ENCODE data around the gene RTN4.
"Not testable (repeated sequence)": the region's sequence is repeated elsewhere in the genome, so short reads cannot be mapped to it uniquely, and the experiment has no call there.

The RTN4 gene

GRCh38 chr2:55063713-55064323 is 13.6 kb upstream of the RTN4 start:
- DNase-seq: no peak

GRCh38 chr2:55063226-55063625 is 13.0 kb upstream of the RTN4 start:
- DNase-seq: no peak

DNA sequence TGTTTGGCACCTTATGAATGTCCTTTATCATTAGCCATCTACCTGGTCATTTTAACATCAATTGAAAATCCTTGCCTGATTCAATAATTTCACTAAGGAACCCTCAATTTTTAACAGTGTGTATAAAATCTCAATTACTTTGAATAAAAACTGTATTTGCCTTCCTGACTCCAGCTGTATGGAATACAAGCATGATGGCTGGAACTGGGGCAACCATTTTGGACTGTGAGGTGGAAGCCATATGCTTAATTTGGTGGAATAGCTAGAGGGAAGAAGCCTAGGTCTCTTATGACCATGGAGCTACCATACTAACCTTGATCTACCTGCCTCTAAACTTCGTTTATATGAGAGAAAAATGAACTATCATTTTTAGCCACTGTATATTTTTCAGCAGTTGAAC is 12.5 kb upstream of the RTN4 start:
- DNase-seq: no peak

GRCh38 chr2:55061523-55062344 is 11.5 kb upstream of the RTN4 start:
- no peak for DNase-seq

DNA sequence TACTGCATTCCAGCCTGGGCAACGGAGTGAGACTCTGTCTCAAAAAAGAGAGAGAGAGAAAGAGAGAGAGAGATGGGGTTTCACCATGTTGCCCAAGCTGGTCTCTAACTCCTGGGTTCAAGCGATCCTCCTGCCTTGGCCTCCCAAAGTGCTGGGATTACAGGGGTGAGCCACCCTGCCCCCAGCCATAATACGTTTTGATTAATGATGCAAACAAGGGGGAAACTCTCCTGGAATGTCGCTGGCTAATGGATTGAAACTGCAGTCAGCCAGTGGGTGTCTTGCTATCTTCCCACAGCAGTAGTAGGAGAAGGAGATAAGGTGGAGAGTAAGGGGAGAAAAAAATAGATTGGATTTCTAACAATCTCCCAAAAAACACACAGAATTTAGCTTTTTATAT is 9.5 kb upstream of the RTN4 start:
- DNase-seq: no peak

DNA sequence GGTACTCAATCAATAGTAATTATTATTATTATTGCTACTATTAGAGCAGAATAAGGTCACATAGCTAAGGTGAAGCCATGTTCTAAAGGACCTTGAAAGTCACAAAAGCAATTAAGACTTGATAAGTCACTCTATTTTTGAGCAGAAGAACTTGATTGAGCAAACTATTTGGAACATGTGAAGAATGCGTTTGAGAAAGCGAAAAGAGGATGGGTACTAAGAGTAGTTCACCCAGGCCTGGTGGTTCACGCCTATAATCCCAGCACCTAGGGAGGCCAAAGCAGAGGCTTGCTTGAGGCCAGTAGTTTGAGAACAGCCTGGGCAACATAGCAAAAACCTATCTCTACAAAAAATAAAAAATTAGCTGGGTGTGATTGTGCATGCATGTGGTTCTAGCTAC is 7.2 kb upstream of the RTN4 start:
- no peak for DNase-seq

DNA sequence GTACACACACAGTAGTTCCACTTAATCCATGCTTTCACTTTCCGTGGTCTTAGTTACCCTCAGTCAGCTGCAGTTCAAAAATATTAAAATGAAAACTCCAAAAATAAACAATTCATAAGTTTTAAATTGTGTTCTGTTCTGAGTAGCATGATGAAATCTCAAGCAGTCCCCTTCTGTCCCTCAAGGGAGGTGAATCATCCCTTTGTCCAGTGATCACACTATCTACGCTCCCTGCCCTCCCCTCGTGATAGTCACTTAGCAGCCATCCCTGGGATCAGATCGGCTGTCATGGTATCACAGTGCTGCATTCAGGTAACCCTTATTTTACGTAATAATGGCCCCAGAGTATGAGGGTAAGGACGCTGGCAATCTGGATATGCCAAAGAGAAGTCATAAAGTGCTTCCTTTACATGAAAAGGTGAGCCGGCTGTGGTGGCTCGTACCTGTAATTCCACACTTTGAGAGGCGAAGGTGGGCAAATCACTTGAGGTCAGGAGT is 5.8 kb upstream of the RTN4 start:
- no peak for DNase-seq

DNA sequence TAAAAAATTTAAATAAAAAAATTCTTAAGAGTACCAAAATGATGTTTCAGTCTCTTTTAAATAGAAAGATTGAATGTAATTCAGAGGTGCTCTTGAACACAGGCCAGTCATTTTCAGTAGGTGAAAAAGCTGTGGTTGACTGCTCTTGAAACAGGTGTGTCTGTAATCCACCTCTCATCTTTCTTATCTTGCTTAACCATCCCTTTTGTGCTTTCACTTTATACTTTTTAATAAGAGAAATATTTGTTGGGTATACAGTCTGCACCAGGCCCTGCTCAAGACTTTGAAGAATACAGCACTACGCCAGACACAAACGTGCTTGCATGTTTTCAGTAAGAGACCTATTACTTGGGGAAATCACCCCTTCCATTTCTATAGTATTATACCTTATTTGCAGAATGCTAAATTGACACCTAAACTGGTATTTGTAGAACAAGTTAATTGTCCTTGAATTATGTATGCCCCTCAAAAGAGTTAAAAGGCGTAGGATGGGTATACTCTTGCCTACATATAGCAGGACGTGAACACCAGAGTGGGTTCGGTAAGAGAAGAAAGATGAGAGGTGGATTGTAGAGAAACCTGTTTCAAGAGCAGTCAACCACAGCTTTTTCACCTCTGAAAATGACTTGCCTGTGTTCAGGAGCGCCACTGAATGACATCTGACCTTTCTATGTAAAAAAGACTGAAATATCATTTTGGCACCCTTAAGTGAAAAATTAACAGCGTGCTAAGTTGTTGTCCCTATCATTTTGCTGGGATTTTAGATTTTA is 4.0 kb upstream of the RTN4 start:
- peak; percentile 13 for DNase-seq

- DNase-seq: not testable (repeated sequence)
These were observed 3.0 kb upstream of the RTN4 start for GRCh38 chr2:55053225-55053624.

DNA sequence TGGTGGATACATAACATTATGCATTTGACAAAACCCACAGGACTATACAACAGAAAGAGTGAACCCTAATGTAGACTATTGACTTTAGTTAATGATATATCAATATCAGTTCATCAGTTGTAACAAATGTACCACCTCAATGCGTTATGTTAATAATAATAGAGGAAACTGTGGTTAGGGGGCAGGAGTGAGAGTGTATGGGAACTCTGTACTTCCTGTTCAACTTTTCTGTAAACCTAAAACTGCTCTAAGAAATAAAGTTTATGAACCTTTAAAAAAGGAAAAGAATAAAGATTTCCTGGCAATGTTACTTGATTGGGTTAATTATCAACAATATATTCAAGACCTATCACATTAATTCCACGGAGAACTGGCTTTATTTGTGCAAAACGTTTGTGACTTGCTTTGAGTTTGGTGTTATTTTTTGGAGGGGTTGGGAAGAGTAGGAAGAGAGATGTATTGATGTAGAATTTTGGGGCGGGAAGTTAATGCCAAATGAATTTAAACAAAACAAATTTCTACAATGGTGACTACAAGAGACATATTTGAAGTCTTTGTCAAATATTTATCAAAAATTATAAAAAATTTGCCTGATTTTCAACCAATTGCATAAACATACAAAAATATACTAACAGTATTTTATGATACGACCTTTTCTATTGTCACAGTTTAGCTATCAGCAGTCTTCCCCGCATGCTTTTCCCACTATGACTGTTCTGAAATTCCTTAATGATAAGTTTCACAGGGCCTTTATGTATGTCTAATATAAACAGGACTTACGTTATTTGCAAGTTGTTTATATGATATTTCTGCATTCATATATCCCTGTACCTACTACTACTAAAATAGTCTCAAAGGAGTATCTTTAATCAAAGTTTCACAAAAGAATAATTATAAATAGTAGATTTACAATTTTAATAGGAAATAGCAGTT is 2.1 kb upstream of the RTN4 start:
- no peak for DNase-seq

DNA sequence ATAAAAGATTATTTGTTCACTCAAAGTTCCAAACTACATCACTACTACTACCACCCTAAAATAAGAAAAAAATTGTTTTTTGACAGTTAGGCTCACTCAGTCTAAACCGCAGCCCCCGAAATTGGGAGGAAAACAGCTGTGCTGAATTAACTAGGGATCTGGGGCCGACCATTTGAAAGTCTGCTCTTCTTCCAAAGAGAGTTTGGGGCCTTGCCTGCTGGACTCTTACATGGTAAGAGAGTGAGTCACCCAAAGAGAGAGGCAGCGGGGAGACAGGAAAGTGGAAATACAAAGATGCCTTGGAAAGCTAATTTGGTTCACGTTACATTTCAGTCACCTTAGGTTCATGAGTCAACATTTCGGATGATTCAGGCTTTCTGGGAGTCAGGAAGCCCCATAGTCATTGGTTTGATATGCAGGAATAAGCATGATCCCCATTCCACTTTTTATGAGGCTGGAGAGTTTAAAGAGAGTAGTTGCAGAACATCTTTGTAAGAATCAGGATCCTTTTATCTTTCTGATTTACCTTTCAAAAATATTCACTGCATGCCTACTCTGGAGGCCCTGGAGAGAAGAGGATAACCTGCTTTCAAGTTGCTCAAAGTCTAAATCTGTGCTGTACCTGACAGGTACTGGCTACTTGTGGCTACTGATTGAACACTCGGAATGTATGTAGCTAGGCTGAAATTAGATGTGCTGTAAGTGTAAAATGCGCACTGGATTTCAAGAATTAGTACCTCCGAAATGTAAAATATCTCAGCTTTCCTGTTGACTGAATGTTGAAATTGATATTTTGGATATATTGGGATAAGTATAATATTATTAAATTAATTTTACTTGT is 995 bp upstream of the RTN4 start:
- peak; percentile 38 for DNase-seq

GRCh38 chr2:55049821-55050099 is 491 bp downstream of the RTN4 start:
- no peak for DNase-seq

DNA sequence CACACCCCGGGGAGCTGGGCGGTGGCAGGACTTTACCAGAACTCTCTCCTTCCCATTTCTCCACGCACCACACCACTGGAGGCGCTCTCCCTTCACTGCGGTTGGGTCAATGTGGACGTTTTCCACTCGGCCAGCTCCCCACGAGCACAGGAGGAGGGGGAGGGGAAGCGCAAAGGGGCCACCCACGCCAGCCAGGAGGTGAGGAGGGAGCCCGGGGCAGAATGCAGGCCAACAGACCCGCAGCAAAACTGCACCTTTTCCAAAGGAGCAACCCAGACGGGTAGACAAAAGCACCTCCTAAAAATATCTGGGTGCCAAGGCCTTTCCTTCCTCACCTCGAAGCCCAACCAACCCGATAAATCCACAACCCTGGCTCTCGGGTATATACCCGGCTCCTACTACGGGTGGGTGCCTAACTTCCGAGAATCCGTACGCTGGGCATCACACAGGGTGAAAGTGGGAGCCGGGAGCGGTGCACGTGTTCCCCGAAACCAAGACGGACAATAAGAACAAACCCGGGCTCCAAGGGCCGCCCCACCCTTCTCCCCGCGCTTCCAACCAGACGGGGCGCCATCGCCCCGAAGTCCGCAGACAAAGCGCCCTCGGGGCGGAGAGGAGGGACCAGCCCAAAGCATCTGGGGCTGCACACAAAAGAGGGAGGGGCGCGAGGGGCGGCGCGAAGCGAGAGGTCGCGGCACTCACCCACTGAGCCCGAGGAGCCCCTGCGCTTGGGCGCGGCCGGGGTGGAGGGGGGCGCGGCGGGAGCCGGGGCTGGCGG is 1.0 kb downstream of the RTN4 start:
- peak; percentile 68 for DNase-seq

GRCh38 chr2:55048508-55049042 is 1.7 kb downstream of the RTN4 start:
- peak; percentile 15 for DNase-seq

GRCh38 chr2:55047677-55048299 is 2.5 kb downstream of the RTN4 start:
- no peak for DNase-seq

GRCh38 chr2:55045780-55046179 is 4.5 kb downstream of the RTN4 start:
- DNase-seq: no peak

- DNase-seq: no peak
These were observed 6.4 kb downstream of the RTN4 start for GRCh38 chr2:55043841-55044240.

DNA sequence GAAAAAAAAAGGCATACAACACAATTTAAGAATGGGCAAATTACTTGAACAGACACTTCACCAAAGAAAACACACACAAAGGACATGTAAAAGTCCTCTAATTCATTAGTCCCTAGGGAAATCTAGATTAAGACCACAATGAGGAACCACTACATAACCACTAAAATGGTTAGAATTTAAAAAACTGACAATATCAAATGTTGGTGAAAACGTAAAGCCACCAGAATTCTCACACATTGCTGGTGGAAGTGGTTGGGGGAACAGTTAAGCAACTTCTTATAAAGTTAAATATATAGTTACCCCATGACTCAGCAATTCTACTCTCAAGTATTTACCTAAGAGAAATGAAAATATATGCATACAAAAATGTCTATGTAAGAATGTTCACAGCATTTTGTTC is 11.8 kb downstream of the RTN4 start:
- no peak for DNase-seq

DNA sequence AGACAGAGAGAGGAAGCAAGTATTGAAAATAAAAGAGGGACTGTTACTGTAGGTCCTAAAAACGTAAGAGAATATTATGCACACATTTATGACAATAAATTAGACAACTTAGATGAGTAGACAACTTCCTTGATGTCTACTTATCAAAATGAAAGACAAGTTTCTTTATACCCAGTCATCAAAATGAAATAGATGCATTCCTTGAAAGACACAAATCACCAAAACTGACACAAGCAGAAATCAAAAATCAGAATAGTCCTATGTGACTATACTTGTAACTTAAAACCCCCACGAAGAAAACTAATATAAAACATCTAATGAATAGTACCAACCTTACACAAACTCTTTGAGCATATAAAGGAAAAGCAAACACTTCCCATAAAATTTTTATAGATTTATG is 14.5 kb downstream of the RTN4 start:
- DNase-seq: no peak

- DNase-seq: no peak
These were observed 16.3 kb downstream of the RTN4 start for GRCh38 chr2:55033921-55034320.

Data from CD4-positive, alpha-beta T cell treated with Interleukin-17A for 4 hours (primary cell).